NCI-H82 (cell line): ENCODE results near the gene ATP2B1.
"Not testable (repeated sequence)": the region's sequence is repeated elsewhere in the genome, so short reads cannot be mapped to it uniquely, and the experiment has no call there.

ENCODE experiments used
- DNase-seq: peaks from one replicate; lab custom pipeline; 2025; lab: John Stamatoyannopoulos, UW

The ATP2B1 gene

GRCh38 chr12:89712706-89713105, 4.1 kb upstream of the ATP2B1 start:
- no peak for DNase-seq

- DNase-seq: no peak
These were observed 2.5 kb upstream of the ATP2B1 start for GRCh38 chr12:89710873-89711750.

GRCh38 chr12:89709995-89710872, 1.6 kb upstream of the ATP2B1 start:
- peak; percentile 69 for DNase-seq

- peak; percentile 99 for DNase-seq
These were observed 738 bp upstream of the ATP2B1 start for GRCh38 chr12:89709157-89709994.

GRCh38 chr12:89707703-89708564, 704 bp downstream of the ATP2B1 start:
- DNase-seq: peak; percentile 80

GRCh38 chr12:89706986-89707702, 1.5 kb downstream of the ATP2B1 start:
- peak; percentile 66 for DNase-seq

- DNase-seq: no peak
These were observed 2.1 kb downstream of the ATP2B1 start for GRCh38 chr12:89706551-89706950.

- DNase-seq: no peak
These were observed 4.2 kb downstream of the ATP2B1 start for GRCh38 chr12:89704457-89704856.

GRCh38 chr12:89703768-89704167, 4.9 kb downstream of the ATP2B1 start:
- no peak for DNase-seq

- DNase-seq: no peak
These were observed 6.1 kb downstream of the ATP2B1 start for GRCh38 chr12:89702503-89702902.

GRCh38 chr12:89701606-89702206, 6.9 kb downstream of the ATP2B1 start:
- DNase-seq: no peak

GRCh38 chr12:89700191-89700810, 8.3 kb downstream of the ATP2B1 start:
- no peak for DNase-seq

GRCh38 chr12:89698607-89699006, 10.0 kb downstream of the ATP2B1 start:
- DNase-seq: no peak

GRCh38 chr12:89697728-89698127, 10.9 kb downstream of the ATP2B1 start:
- not testable (repeated sequence) for DNase-seq

GRCh38 chr12:89697296-89697695, 11.3 kb downstream of the ATP2B1 start:
- no peak for DNase-seq

GRCh38 chr12:89695830-89696229, 12.8 kb downstream of the ATP2B1 start:
- no peak for DNase-seq

- no peak for DNase-seq
These were observed 13.5 kb downstream of the ATP2B1 start for GRCh38 chr12:89695100-89695499.

GRCh38 chr12:89694542-89694941, 14.1 kb downstream of the ATP2B1 start:
- no peak for DNase-seq

GRCh38 chr12:89693639-89694202, 14.9 kb downstream of the ATP2B1 start:
- no peak for DNase-seq
